KMS-11 (cell line): ENCODE data around the gene TCF15.

Source experiments
- H2AFZ ChIP-seq: fragments of 200-600 bp; sonication (generic); 2 replicates; pipeline ENCODE4 v1.6.1; 2016; ENCODE audit warnings: antibody characterized with exemption, mixed run types, low read depth
- H3K27ac ChIP-seq: fragments of 200-600 bp; sonication (generic); 2 replicates; pipeline ENCODE4 v1.6.1; 2016; ENCODE audit warnings: mild to moderate bottlenecking, mixed run types
- H3K27me3 ChIP-seq: fragments of 200-600 bp; sonication (generic); 2 replicates; pipeline ENCODE4 v1.6.1; 2017; ENCODE audit warnings: mild to moderate bottlenecking, low read depth, mixed run types, moderate library complexity; ENCODE audit not compliant: insufficient read depth
- H3K36me3 ChIP-seq: fragments of 200-600 bp; sonication (generic); 2 replicates; pipeline ENCODE4 v1.6.1; 2017; ENCODE audit warnings: mild to moderate bottlenecking, mixed run types; ENCODE audit not compliant: insufficient read depth
- H3K4me1 ChIP-seq: fragments of 200-600 bp; sonication (generic); 2 replicates; pipeline ENCODE4 v1.6.1; 2016; ENCODE audit warnings: mild to moderate bottlenecking, low read depth, mixed run types; ENCODE audit not compliant: poor library complexity, severe bottlenecking
- H3K4me2 ChIP-seq: fragments of 200-600 bp; sonication (generic); 2 replicates; pipeline ENCODE4 v1.7.0; 2016; ENCODE audit warnings: mild to moderate bottlenecking, mixed run types
- H3K4me3 ChIP-seq: fragments of 200-600 bp; sonication (generic); IDR thresholded peaks from 2 replicates; pipeline ENCODE4 v1.6.1; 2017; ENCODE audit warnings: low read depth, low read length, mixed read lengths; ENCODE audit not compliant: insufficient read depth
- H3K79me2 ChIP-seq: fragments of 200-600 bp; sonication (generic); 2 replicates; pipeline ENCODE4 v1.6.1; 2016; ENCODE audit warnings: low read depth, mixed run types; ENCODE audit not compliant: insufficient read depth
- H3K9ac ChIP-seq: fragments of 200-600 bp; sonication (generic); 2 replicates; pipeline ENCODE4 v1.6.1; 2016; ENCODE audit warnings: mild to moderate bottlenecking, mixed run types
- H4K20me1 ChIP-seq: fragments of 200-600 bp; sonication (generic); 2 replicates; pipeline ENCODE4 v1.6.1; 2016; ENCODE audit warnings: mild to moderate bottlenecking, mixed run types; ENCODE audit not compliant: insufficient read depth
- TF ChIP-seq, protein P1 (sequence below): fragments of 200-600 bp; sonication (generic); conservative IDR thresholded peaks from 2 replicates; pipeline ENCODE4 v1.6.1; 2017; ENCODE audit warnings: low read depth, mild to moderate bottlenecking, antibody characterized with exemption, low read length, moderate library complexity, mixed read lengths

Gene TCF15

DNA sequence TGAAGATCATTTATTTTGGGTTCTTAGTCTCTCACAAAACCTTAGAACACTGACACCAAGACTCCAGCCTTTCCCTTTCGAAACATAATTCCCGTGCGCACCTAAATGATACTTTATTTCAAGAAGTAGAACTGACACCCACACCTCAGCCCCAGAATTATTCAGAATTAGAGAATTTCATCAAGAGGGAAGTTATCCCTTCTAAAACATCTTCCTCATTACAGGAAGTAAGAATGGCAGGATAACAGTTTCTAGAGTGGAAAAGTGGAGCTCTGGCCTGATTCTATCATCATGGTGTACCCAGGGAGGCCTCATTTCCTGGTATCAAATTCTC is 44.3 kb upstream of the TCF15 start:
- H3K4me2 ChIP-seq = peak overlapping the region; percentile 99; the same call in 1 of the 2 replicates
- H4K20me1 ChIP-seq = no peaks in the 10 kb centered on the region
- peaks cover 14% of the 10 kb centered on the region for H3K4me1 ChIP-seq
- no peaks in the 10 kb centered on the region; the same call in 1 of the 2 replicates for H3K36me3 ChIP-seq
- H2AFZ ChIP-seq = peak overlapping the region; percentile 87; the same call in 1 of the 2 replicates
- H3K79me2 ChIP-seq = peaks cover 24% of the 10 kb centered on the region
- no peaks in the 10 kb centered on the region for H3K27me3 ChIP-seq
- peak overlapping the region; percentile 88; the same call in 1 of the 2 replicates for H3K9ac ChIP-seq
- H3K4me3 ChIP-seq = no peak overlapping the region
- no peak overlapping the region for H3K27ac ChIP-seq
- TF ChIP-seq, protein P1, sequence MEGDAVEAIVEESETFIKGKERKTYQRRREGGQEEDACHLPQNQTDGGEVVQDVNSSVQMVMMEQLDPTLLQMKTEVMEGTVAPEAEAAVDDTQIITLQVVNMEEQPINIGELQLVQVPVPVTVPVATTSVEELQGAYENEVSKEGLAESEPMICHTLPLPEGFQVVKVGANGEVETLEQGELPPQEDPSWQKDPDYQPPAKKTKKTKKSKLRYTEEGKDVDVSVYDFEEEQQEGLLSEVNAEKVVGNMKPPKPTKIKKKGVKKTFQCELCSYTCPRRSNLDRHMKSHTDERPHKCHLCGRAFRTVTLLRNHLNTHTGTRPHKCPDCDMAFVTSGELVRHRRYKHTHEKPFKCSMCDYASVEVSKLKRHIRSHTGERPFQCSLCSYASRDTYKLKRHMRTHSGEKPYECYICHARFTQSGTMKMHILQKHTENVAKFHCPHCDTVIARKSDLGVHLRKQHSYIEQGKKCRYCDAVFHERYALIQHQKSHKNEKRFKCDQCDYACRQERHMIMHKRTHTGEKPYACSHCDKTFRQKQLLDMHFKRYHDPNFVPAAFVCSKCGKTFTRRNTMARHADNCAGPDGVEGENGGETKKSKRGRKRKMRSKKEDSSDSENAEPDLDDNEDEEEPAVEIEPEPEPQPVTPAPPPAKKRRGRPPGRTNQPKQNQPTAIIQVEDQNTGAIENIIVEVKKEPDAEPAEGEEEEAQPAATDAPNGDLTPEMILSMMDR = no peak

DNA sequence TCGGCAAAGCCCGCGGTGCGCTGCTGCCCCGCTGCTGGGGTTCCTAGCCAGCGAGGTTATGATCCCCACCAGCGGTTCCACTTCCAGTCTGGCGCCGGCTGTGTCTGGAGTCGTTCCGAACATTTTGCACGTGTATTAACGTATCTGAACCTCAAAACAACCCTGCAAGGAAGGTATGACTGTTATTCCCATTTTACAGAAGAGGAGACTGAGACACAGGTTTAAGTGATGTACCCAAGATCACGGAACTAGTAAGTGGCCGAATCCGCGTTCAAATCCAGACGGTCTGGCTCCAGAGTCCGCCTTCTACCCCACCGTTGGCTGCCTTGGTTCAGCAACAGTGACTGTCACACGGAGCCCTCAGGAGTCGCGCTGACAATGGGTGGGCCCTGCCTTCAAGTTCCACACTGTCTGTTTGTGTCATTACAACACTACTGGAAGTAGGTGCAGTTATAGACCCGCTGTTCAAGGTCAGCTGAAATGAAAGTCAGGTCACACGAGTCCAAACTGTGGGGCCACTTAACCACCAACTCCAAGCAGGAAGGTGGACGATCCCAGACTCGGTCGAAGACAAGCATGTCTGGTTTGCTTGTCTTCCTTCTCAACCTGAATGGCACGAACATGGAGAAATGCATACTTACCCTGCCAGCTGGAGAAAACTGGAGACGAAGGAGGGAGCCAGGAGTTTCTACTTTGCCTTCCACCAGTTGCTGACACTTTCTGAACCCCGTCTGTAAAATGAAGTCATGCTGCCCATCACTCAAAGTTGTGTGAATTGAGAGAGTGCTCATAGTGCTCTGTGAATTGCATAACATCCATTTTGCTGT is 43.7 kb upstream of the TCF15 start:
- Histone ChIP-seq H2AFZ (peak overlapping the region; percentile 87), H3K4me3 (no peak overlapping the region), H3K79me2 (peaks cover 24% of the 10 kb centered on the region), H3K9ac (peak overlapping the region; percentile 88), H3K27me3 (no peaks in the 10 kb centered on the region), H3K27ac (peak overlapping the region; percentile 62), H4K20me1 (no peaks in the 10 kb centered on the region), H3K4me2 (peak overlapping the region; percentile 99), H3K4me1 (peaks cover 14% of the 10 kb centered on the region), H3K36me3 (no peaks in the 10 kb centered on the region; the same call in 1 of the 2 replicates)
- TF ChIP-seq, protein P1 = no peak

DNA sequence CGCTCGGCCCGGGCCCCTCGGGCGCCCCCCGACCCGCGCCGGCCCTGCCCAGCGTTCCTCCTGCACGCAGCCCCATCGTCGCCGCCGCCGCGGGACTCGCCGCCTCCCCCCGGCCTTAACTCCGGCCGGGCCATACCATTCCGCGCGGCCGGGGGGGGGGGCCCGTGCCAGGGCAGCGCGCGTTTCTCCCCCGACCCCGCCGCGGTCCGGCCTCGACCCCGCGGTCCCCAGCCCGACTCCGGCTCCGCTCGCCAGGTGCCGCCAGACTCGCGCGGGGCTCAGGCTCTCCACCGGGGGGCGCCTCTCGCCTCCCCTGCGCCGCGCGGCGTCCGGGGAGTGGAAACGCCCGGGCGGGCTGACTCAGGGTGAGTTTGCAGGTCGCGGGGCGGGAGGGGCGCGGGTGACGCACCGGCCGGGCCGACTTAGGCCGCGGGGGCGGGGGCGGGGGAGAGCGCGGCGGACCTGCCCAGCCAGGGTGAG is 43.0 kb upstream of the TCF15 start, which contains the start of gene SRXN1:
Gene SRXN1, minus strand, starts transcription at position 91 of the 480 bp plus-strand sequence. Its CDS starts 15 bp downstream, at position 76.
- Histone ChIP-seq H3K4me1 (peaks cover 14% of the 10 kb centered on the region), H3K27me3 (no peaks in the 10 kb centered on the region), H3K9ac (peak within 1 kb of the TSS; percentile 88), H2AFZ (peak within 1 kb of the TSS; percentile 87), H3K4me2 (peak within 1 kb of the TSS; percentile 99), H3K79me2 (peaks cover 24% of the 10 kb centered on the region), H3K36me3 (peaks cover 4% of the 10 kb centered on the region), H3K4me3 (no peak within 1 kb of the TSS), H3K27ac (peak within 1 kb of the TSS; percentile 62), H4K20me1 (no peaks in the 10 kb centered on the region)
- TF ChIP-seq, protein P1 = no peak

DNA sequence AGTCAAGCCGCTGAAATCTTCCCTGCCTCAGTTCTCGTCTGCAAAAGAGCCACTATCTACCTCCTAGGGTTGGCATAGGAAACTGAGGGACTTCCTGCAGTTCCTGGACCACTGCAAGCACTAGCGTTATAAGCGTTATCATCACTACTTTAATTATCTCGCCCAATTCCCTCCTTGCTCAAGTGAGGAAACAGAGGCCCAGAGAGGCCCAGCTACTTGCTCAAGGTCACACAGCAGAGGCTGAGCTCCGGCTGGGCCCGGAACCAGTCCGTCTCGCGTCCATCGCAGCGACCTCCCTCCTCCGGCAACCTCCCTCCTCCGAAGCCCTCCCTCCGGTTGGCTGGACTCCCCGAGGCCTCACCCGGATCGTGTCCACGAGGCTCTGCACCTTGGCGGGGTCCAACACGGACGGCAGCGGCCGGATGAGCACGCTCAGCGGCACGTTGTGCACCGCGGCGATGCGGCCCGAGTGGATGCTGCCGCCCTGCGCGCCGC is 42.6 kb upstream of the TCF15 start:
- Histone ChIP-seq H3K27me3 (no peaks in the 10 kb centered on the region), H4K20me1 (no peaks in the 10 kb centered on the region), H3K4me2 (peak overlapping the region; percentile 95), H3K79me2 (peaks cover 24% of the 10 kb centered on the region), H2AFZ (peak overlapping the region; percentile 87), H3K4me1 (peaks cover 14% of the 10 kb centered on the region), H3K4me3 (no peak overlapping the region), H3K36me3 (peaks cover 5% of the 10 kb centered on the region), H3K9ac (peak overlapping the region; percentile 88), H3K27ac (peak overlapping the region; percentile 62)
- TF ChIP-seq, protein P1 = no peak; the same call in 1 of the 2 replicates
